Measurements from ENCODE around the gene FAXC. TPM values are rescaled to one million over a fixed set of nuclear protein-coding genes. Genes with fewer than 3 reads are reported as not detected.

Gene FAXC
- polyA plus RNA-seq, 1 of the 3 experiments (the other 2 are of a cell fraction), result 9.0 TPM

DNA sequence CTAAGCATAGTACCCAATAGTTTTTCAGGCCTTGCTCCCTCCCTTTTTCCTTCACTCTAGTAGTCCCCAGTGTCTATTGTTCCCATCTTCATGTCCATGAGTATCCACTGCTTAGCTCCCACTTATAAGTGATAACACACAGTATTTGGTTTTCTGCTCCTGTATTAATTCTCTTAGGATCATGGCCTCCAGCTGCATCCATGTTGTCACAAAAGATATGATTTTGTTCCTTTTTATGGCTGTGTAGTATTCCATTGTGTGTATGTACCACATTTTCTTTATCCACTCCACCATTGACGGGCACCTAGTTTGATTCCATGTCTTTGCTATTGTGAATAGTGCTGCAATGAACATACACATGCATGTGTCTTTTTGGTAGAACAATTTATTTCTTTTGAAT lies 102.9 kb downstream of the FAXC start:
- POLR2A ChIA-PET, result no interaction called here
- CTCF ChIA-PET, result no interaction called here
- 27% methylated on average over 1 of the region's 1 CpG for WGBS (ENCODE audit: low lambda C conversion rate)

DNA sequence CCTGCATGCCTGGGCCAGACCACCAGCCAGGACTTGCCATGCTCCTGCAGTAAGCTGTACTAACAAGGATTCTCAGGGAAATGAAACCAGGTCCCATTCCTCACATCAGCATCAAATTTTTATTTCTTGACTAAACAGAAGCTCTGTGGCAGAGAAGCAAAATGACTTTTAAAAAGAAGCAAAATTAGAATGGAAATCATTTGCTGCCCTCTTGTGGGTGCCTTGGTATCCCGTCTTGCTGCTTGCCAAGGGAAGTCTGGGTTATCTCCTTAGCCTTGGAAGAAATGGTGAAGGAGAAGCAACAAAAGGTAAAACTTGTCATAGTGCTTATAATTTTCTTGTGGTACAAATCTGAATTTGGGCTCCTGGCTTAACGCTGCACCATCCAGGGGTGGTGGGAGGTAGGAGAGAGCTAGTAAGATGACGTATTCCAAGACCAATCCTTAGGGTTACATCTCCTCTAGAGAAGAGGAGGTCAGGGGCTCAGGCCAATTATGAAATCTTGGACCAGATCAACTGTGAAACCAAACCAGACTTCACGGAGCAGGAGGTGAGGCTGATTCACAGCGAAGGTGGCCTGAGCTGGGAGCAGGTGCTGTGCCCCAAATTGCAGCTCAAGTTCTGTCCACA lies 107.5 kb downstream of the FAXC start:
- DNase-seq, result peak; percentile 19
- WGBS (ENCODE audit: low lambda C conversion rate), result 26% methylated on average over 3 of the region's 5 CpGs

More for the DNA sequence above, 102.9 kb downstream of the FAXC start:
- H3K79me2 ChIP-seq (ENCODE audit: insufficient read depth), result no peaks in the 10 kb centered on the region
- H3K27ac ChIP-seq (ENCODE audit: low read depth in 2 of 2, low read length in 1 of 2), result no peak overlapping the region
- H3K4me1 ChIP-seq (ENCODE audit: control insufficient read depth in 1 of 2, insufficient read depth in 2 of 2, low read depth in 1 of 2, low read length in 1 of 2), result no peaks in the 10 kb centered on the region
- H3F3A ChIP-seq (replicated peaks; ENCODE audit: insufficient read depth), result no peaks in the 10 kb centered on the region
- no peak overlapping the region for H3K9ac ChIP-seq
- H2AFZ ChIP-seq (ENCODE audit: low read depth), result no peak overlapping the region
- H4K20me1 ChIP-seq (ENCODE audit: insufficient read depth), result no peaks in the 10 kb centered on the region
- no peaks in the 10 kb centered on the region for H3K9me2 ChIP-seq
- no peak for TF ChIP-seq EZH2phosphoT487 (IDR thresholded peaks at IDR 0.05; ENCODE audit: borderline replicate concordance, low read depth)
- TF ChIP-seq, protein P1, sequence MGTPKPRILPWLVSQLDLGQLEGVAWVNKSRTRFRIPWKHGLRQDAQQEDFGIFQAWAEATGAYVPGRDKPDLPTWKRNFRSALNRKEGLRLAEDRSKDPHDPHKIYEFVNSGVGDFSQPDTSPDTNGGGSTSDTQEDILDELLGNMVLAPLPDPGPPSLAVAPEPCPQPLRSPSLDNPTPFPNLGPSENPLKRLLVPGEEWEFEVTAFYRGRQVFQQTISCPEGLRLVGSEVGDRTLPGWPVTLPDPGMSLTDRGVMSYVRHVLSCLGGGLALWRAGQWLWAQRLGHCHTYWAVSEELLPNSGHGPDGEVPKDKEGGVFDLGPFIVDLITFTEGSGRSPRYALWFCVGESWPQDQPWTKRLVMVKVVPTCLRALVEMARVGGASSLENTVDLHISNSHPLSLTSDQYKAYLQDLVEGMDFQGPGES (IDR thresholded peaks at IDR 0.05; ENCODE audit: low read depth, low read length), result no peak
- peaks cover 5% of the 10 kb centered on the region; the same call in 1 of the 2 replicates for H3K27me3 ChIP-seq (ENCODE audit: insufficient read depth)
- DNase-seq, result no peak
- H3K4me3 ChIP-seq (ENCODE audit: low read depth in 2 of 2, low read length in 1 of 2), result no peak overlapping the region
- no peaks in the 10 kb centered on the region for H3K36me3 ChIP-seq (replicated peaks in 1 of 2; ENCODE audit: control insufficient read depth in 1 of 2, insufficient read depth in 2 of 2, low read length in 1 of 2)
- H3K9me3 ChIP-seq, result no peaks in the 10 kb centered on the region
- no peak overlapping the region for H3K4me2 ChIP-seq

DNA sequence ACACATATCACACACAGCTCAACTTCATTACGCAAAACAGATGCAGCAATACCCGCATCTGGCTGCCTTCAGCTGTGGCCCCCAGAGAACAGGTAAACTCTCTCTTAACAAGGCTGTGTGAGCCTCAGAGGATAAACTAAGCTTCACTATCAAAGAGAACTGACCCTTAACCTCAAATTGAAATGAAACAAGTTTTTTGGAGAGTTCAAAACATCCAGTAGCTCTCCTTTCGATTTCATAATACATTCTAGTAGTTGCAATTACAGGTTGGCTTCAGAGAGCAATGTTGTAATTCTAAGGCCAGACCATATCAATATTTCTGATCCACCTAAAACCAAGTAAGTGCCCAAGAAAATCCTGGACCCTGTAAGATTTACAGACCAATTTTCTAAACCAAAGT lies 113.5 kb downstream of the FAXC start:
- H3K79me2 ChIP-seq (ENCODE audit: insufficient read depth), result no peaks in the 10 kb centered on the region
- TF ChIP-seq EZH2phosphoT487 (IDR thresholded peaks at IDR 0.05; ENCODE audit: borderline replicate concordance, low read depth), result no peak
- TF ChIP-seq YY1 (IDR thresholded peaks at IDR 0.05; ENCODE audit: low read depth), result no peak
- TF ChIP-seq, protein P2, sequence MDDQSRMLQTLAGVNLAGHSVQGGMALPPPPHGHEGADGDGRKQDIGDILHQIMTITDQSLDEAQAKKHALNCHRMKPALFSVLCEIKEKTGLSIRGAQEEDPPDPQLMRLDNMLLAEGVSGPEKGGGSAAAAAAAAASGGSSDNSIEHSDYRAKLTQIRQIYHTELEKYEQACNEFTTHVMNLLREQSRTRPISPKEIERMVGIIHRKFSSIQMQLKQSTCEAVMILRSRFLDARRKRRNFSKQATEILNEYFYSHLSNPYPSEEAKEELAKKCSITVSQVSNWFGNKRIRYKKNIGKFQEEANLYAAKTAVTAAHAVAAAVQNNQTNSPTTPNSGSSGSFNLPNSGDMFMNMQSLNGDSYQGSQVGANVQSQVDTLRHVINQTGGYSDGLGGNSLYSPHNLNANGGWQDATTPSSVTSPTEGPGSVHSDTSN (IDR thresholded peaks at IDR 0.05), result no peak
- TF ChIP-seq GATA2 (CRISPR knock-in tag; IDR thresholded peaks at IDR 0.05), result no peak
- TF ChIP-seq, protein P3, sequence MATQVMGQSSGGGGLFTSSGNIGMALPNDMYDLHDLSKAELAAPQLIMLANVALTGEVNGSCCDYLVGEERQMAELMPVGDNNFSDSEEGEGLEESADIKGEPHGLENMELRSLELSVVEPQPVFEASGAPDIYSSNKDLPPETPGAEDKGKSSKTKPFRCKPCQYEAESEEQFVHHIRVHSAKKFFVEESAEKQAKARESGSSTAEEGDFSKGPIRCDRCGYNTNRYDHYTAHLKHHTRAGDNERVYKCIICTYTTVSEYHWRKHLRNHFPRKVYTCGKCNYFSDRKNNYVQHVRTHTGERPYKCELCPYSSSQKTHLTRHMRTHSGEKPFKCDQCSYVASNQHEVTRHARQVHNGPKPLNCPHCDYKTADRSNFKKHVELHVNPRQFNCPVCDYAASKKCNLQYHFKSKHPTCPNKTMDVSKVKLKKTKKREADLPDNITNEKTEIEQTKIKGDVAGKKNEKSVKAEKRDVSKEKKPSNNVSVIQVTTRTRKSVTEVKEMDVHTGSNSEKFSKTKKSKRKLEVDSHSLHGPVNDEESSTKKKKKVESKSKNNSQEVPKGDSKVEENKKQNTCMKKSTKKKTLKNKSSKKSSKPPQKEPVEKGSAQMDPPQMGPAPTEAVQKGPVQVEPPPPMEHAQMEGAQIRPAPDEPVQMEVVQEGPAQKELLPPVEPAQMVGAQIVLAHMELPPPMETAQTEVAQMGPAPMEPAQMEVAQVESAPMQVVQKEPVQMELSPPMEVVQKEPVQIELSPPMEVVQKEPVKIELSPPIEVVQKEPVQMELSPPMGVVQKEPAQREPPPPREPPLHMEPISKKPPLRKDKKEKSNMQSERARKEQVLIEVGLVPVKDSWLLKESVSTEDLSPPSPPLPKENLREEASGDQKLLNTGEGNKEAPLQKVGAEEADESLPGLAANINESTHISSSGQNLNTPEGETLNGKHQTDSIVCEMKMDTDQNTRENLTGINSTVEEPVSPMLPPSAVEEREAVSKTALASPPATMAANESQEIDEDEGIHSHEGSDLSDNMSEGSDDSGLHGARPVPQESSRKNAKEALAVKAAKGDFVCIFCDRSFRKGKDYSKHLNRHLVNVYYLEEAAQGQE (IDR thresholded peaks at IDR 0.05; ENCODE audit: low read depth, low read length), result no peak
- no peak for TF ChIP-seq CHD2 (IDR thresholded peaks at IDR 0.05; ENCODE audit: low read length, partially characterized antibody)
- TF ChIP-seq NRF1 (IDR thresholded peaks at IDR 0.05; ENCODE audit: low read depth, low read length), result no peak

More for the DNA sequence above, 107.5 kb downstream of the FAXC start:
- H3K4me1 ChIP-seq (ENCODE audit: control insufficient read depth in 1 of 2, insufficient read depth in 2 of 2, low read depth in 1 of 2, low read length in 1 of 2), result no peaks in the 10 kb centered on the region
- no peaks in the 10 kb centered on the region for H3K36me3 ChIP-seq (replicated peaks in 1 of 2; ENCODE audit: control insufficient read depth in 1 of 2, insufficient read depth in 2 of 2, low read length in 1 of 2)
- H3K9ac ChIP-seq, result no peak overlapping the region
- H4K20me1 ChIP-seq (ENCODE audit: insufficient read depth), result no peaks in the 10 kb centered on the region
- ChIA-PET POLR2A (no interaction called here), CTCF (interaction anchor here (0.6 to 3.0 kb wide), 19 partner anchors 8 to 1557 kb away, joined by 3 to 36 read pairs (median 3); partner anchors contain the start of gene FAXC)
- H3K9me3 ChIP-seq, result no peaks in the 10 kb centered on the region
- no peak overlapping the region for H3K4me3 ChIP-seq (ENCODE audit: low read depth in 2 of 2, low read length in 1 of 2)
- no peaks in the 10 kb centered on the region for H3K9me2 ChIP-seq
- H2AFZ ChIP-seq (ENCODE audit: low read depth), result no peak overlapping the region
- no peaks in the 10 kb centered on the region for H3K27me3 ChIP-seq (ENCODE audit: insufficient read depth)
- H3K27ac ChIP-seq (ENCODE audit: low read depth in 2 of 2, low read length in 1 of 2), result no peak overlapping the region
- H3F3A ChIP-seq (replicated peaks; ENCODE audit: insufficient read depth), result no peaks in the 10 kb centered on the region
- H3K79me2 ChIP-seq (ENCODE audit: insufficient read depth), result no peaks in the 10 kb centered on the region
- H3K4me2 ChIP-seq, result no peak overlapping the region
- TF ChIP-seq SMC3 (IDR thresholded peaks at IDR 0.05; ENCODE audit: low read depth, low read length), result 0 out of 2 replicates have a peak, but pooled peaks have one; percentile 14
- peak; percentile 64 for TF ChIP-seq RAD21 (IDR thresholded peaks at IDR 0.05; ENCODE audit: low read length)
- TF ChIP-seq ELF1 (IDR thresholded peaks at IDR 0.05), result no peak
- TF ChIP-seq, protein P4, sequence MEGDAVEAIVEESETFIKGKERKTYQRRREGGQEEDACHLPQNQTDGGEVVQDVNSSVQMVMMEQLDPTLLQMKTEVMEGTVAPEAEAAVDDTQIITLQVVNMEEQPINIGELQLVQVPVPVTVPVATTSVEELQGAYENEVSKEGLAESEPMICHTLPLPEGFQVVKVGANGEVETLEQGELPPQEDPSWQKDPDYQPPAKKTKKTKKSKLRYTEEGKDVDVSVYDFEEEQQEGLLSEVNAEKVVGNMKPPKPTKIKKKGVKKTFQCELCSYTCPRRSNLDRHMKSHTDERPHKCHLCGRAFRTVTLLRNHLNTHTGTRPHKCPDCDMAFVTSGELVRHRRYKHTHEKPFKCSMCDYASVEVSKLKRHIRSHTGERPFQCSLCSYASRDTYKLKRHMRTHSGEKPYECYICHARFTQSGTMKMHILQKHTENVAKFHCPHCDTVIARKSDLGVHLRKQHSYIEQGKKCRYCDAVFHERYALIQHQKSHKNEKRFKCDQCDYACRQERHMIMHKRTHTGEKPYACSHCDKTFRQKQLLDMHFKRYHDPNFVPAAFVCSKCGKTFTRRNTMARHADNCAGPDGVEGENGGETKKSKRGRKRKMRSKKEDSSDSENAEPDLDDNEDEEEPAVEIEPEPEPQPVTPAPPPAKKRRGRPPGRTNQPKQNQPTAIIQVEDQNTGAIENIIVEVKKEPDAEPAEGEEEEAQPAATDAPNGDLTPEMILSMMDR (IDR thresholded peaks at IDR 0.05), result peak; percentile 58

More for the DNA sequence above, 113.5 kb downstream of the FAXC start:
- POLR2A ChIA-PET, result no interaction called here
- no peak overlapping the region for H2AFZ ChIP-seq (ENCODE audit: low read depth)
- no peaks in the 10 kb centered on the region for H3K9me3 ChIP-seq
- no peak overlapping the region for H3K27ac ChIP-seq (ENCODE audit: low read depth in 2 of 2, low read length in 1 of 2)
- CTCF ChIA-PET, result interaction anchor here (1.3 kb wide), 1 partner anchor 10 kb away, joined by 3 read pairs; no protein-coding TSS in a partner anchor
- no peaks in the 10 kb centered on the region for H3F3A ChIP-seq (replicated peaks; ENCODE audit: insufficient read depth)
- H3K36me3 ChIP-seq (replicated peaks in 1 of 2; ENCODE audit: control insufficient read depth in 1 of 2, insufficient read depth in 2 of 2, low read length in 1 of 2), result no peaks in the 10 kb centered on the region
- no peaks in the 10 kb centered on the region for H3K9me2 ChIP-seq
- no peaks in the 10 kb centered on the region for H4K20me1 ChIP-seq (ENCODE audit: insufficient read depth)
- no peak overlapping the region for H3K9ac ChIP-seq
- WGBS (ENCODE audit: low lambda C conversion rate), result 12% methylated on average over 3 of the region's 3 CpGs
- no peak for DNase-seq
- no peak overlapping the region for H3K4me3 ChIP-seq (ENCODE audit: low read depth in 2 of 2, low read length in 1 of 2)
- H3K4me1 ChIP-seq (ENCODE audit: control insufficient read depth in 1 of 2, insufficient read depth in 2 of 2, low read depth in 1 of 2, low read length in 1 of 2), result no peaks in the 10 kb centered on the region
- H3K27me3 ChIP-seq (ENCODE audit: insufficient read depth), result peaks cover 7% of the 10 kb centered on the region; the same call in 1 of the 2 replicates
- no peak overlapping the region for H3K4me2 ChIP-seq

Measured in SK-N-SH (cell line).